HEK293 (cell line): Measurements from ENCODE around the gene DUSP1.
A peak's percentile ranks its signal among the peaks of the same experiment; 100 is the strongest.

Experiments used
- CTCF ChIA-PET: fragments of 350-600 bp; formaldehyde crosslinking; extraction: SDS; loops from one replicate; lab custom pipeline; 2021; ENCODE audit warnings: antibody characterized with exemption; lab: Yijun Ruan, JAX
- POLR2A ChIA-PET: fragments of 300-600 bp; formaldehyde crosslinking; extraction: SDS; loops from one replicate; lab custom pipeline; 2020; ENCODE audit warnings: antibody characterized with exemption, inconsistent platforms; lab: Yijun Ruan, JAX
- H3K27ac ChIP-seq: fragments of 200-500 bp; sonication (Bioruptor generic); 2 replicates; pipeline ENCODE4 v1.5.1; 2014; ENCODE audit warnings: low read depth, low read length, control low read depth, inconsistent platforms; ENCODE audit errors: extremely low read depth
- H3K36me3 ChIP-seq, 2 experiments: fragments of 200-500 bp in 1 of 2; sonication (Bioruptor generic) in 1 of 2; 1 replicate in 1 of 2; 2 replicates in 1 of 2; pipeline ENCODE4 v1.5.1; 2014 to 2017; ENCODE audit warnings: inconsistent platforms in 2 of 2, low read length in 2 of 2; ENCODE audit not compliant: control insufficient read depth in 2 of 2, insufficient read depth in 1 of 2
- H3K4me1 ChIP-seq: fragments of 200-500 bp; sonication (Bioruptor generic); 2 replicates; pipeline ENCODE4 v1.5.1; 2014; ENCODE audit warnings: mild to moderate bottlenecking, low read length, inconsistent platforms; ENCODE audit not compliant: control insufficient read depth, insufficient read depth
- H3K4me3 ChIP-seq: 2 replicates; pipeline ENCODE4 v1.5.1; 2011; ENCODE audit warnings: low read depth, mild to moderate bottlenecking, control low read depth, low read length, moderate library complexity
- H3K9me3 ChIP-seq: fragments of 200-500 bp; sonication (Bioruptor generic); 2 replicates; pipeline ENCODE4 v1.5.1; 2014; ENCODE audit warnings: low read depth, low read length, inconsistent platforms; ENCODE audit not compliant: control insufficient read depth, insufficient read depth
- FEZF1 ChIP-seq: fragments of 450-650 bp; formaldehyde crosslinking; IDR thresholded peaks from 2 replicates; pipeline ENCODE4 v1.5.1; 2016; ENCODE audit warnings: missing biosample characterization, missing genetic modification characterization
- GLIS1 ChIP-seq: fragments of 450-650 bp; formaldehyde crosslinking; IDR thresholded peaks from 2 replicates; pipeline ENCODE4 v1.5.1; 2016; ENCODE audit warnings: missing biosample characterization, missing genetic modification characterization
- KLF1 ChIP-seq: fragments of 450-650 bp; formaldehyde crosslinking; IDR thresholded peaks from 2 replicates; pipeline ENCODE4 v1.5.1; 2016; ENCODE audit warnings: missing biosample characterization, missing genetic modification characterization
- KLF8 ChIP-seq: fragments of 450-650 bp; formaldehyde crosslinking; IDR thresholded peaks from 2 replicates; pipeline ENCODE4 v1.5.1; 2016; ENCODE audit warnings: missing biosample characterization, missing genetic modification characterization
- RBAK ChIP-seq: fragments of 450-650 bp; formaldehyde crosslinking; IDR thresholded peaks from 2 replicates; pipeline ENCODE4 v1.5.1; 2016; ENCODE audit warnings: missing biosample characterization, missing genetic modification characterization
- ZBTB17 ChIP-seq: fragments of 450-650 bp; formaldehyde crosslinking; IDR thresholded peaks from 2 replicates; pipeline ENCODE4 v1.5.1; 2016; ENCODE audit warnings: missing biosample characterization, missing genetic modification characterization
- ZBTB44 ChIP-seq: fragments of 450-650 bp; IDR thresholded peaks from 2 replicates; pipeline ENCODE4 v1.5.1; 2018; ENCODE audit warnings: missing biosample characterization, mild to moderate bottlenecking, missing genetic modification characterization
- ZNF112 ChIP-seq: fragments of 450-650 bp; formaldehyde crosslinking; IDR thresholded peaks from 2 replicates; pipeline ENCODE4 v1.5.0; 2017; ENCODE audit warnings: missing biosample characterization, missing genetic modification characterization
- ZNF148 ChIP-seq: fragments of 450-650 bp; formaldehyde crosslinking; IDR thresholded peaks from 2 replicates; pipeline ENCODE4 v1.5.0; 2017; ENCODE audit warnings: missing biosample characterization, missing genetic modification characterization, borderline replicate concordance
- ZNF202 ChIP-seq: fragments of 450-650 bp; formaldehyde crosslinking; IDR thresholded peaks from 2 replicates; pipeline ENCODE4 v1.5.1; 2016; ENCODE audit warnings: missing biosample characterization, missing genetic modification characterization, borderline replicate concordance
- ZNF223 ChIP-seq: fragments of 450-650 bp; formaldehyde crosslinking; IDR thresholded peaks from 2 replicates; pipeline ENCODE4 v1.5.1; 2016; ENCODE audit warnings: missing biosample characterization, missing genetic modification characterization
- ZNF280D ChIP-seq: fragments of 450-650 bp; formaldehyde crosslinking; IDR thresholded peaks from 2 replicates; pipeline ENCODE4 v1.5.1; 2016; ENCODE audit warnings: missing biosample characterization, missing genetic modification characterization
- ZNF501 ChIP-seq: fragments of 450-650 bp; formaldehyde crosslinking; IDR thresholded peaks from 2 replicates; pipeline ENCODE4 v1.5.1; 2016; ENCODE audit warnings: missing biosample characterization, missing genetic modification characterization
- ZNF530 ChIP-seq: fragments of 450-650 bp; formaldehyde crosslinking; IDR thresholded peaks from 2 replicates; pipeline ENCODE4 v1.5.1; 2016; ENCODE audit warnings: low read depth, missing biosample characterization, missing genetic modification characterization
- ZNF555 ChIP-seq: fragments of 450-650 bp; formaldehyde crosslinking; conservative IDR thresholded peaks from 2 replicates; pipeline ENCODE4 v1.5.1; 2017; ENCODE audit warnings: missing biosample characterization, mild to moderate bottlenecking, missing genetic modification characterization, inconsistent platforms
- ZNF558 ChIP-seq: fragments of 450-650 bp; formaldehyde crosslinking; IDR thresholded peaks from 2 replicates; pipeline ENCODE4 v1.5.1; 2016; ENCODE audit warnings: missing biosample characterization, missing genetic modification characterization
- ZNF596 ChIP-seq: fragments of 450-650 bp; IDR thresholded peaks from 2 replicates; pipeline ENCODE4 v1.5.0; 2018; ENCODE audit warnings: missing biosample characterization, mild to moderate bottlenecking, missing genetic modification characterization, moderate library complexity
- ZNF600 ChIP-seq: fragments of 450-650 bp; formaldehyde crosslinking; IDR thresholded peaks from 2 replicates; pipeline ENCODE4 v1.5.1; 2016; ENCODE audit warnings: missing biosample characterization, missing genetic modification characterization
- ZNF610 ChIP-seq: fragments of 450-650 bp; formaldehyde crosslinking; IDR thresholded peaks from 2 replicates; pipeline ENCODE4 v1.5.1; 2016; ENCODE audit warnings: missing biosample characterization, missing genetic modification characterization, borderline replicate concordance
- ZNF654 ChIP-seq: fragments of 450-650 bp; formaldehyde crosslinking; IDR thresholded peaks from 2 replicates; pipeline ENCODE4 v1.5.1; 2016; ENCODE audit warnings: low read depth, missing biosample characterization, missing genetic modification characterization
- ZNF704 ChIP-seq: fragments of 450-650 bp; formaldehyde crosslinking; IDR thresholded peaks from 2 replicates; pipeline ENCODE4 v1.5.1; 2016; ENCODE audit warnings: missing biosample characterization, missing genetic modification characterization
- TF ChIP-seq, protein P1 (sequence below): fragments of 450-650 bp; formaldehyde crosslinking; IDR thresholded peaks from 2 replicates; pipeline ENCODE4 v1.5.1; 2016; ENCODE audit warnings: missing biosample characterization, missing genetic modification characterization
- TF ChIP-seq, protein P2 (sequence below): fragments of 450-650 bp; formaldehyde crosslinking; IDR thresholded peaks from 2 replicates; pipeline ENCODE4 v1.5.1; 2016; ENCODE audit warnings: missing biosample characterization, missing genetic modification characterization

DUSP1 gene

GRCh38 chr5:172771439-172772111 lies 580 bp upstream of the DUSP1 start:
- Histone ChIP-seq H3K36me3 (peaks cover 0 to 30% of the 10 kb centered on the region in 2 experiments; a peak in 1 of 3 replicates), H3K27ac (peak overlapping the region; percentile 86), H3K4me3 (peak overlapping the region; percentile 41), H3K4me1 (peaks cover 13% of the 10 kb centered on the region; the same call in 1 of the 2 replicates), H3K9me3 (no peaks in the 10 kb centered on the region)
- POLR2A ChIA-PET: interaction anchor here (0.6 to 7.5 kb wide), 49 partner anchors 11 to 557 kb away, joined by 3 to 89 read pairs (median 6); partner anchors contain the start of genes ERGIC1, RPL26L1 and STC2
- CTCF ChIA-PET: interaction anchor here (0.6 to 4.8 kb wide), 26 partner anchors 9 to 169 kb away, joined by 3 to 45 read pairs (median 4); no protein-coding TSS in a partner anchor
- TF ChIP-seq ZNF558 (no peak), ZNF654 (no peak), ZNF530 (tag by site-specific recombination) (no peak), KLF8 (tag by site-specific recombination) (no peak), ZNF148 (no peak), ZNF112 (tag by site-specific recombination) (no peak), FEZF1 (tag by site-specific recombination) (no peak), ZNF280D (tag by site-specific recombination) (no peak), ZNF223 (tag by site-specific recombination) (0 out of 2 replicates have a peak, but pooled peaks have one; percentile 37), KLF1 (tag by site-specific recombination) (no peak), ZBTB44 (tag by site-specific recombination) (no peak), GLIS1 (tag by site-specific recombination) (peak; percentile 81), ZNF596 (tag by site-specific recombination) (peak; percentile 73; the same call in 1 of the 2 replicates), ZNF501 (tag by site-specific recombination) (0 out of 2 replicates have a peak, but pooled peaks have one; percentile 10), ZNF610 (no peak), ZNF600 (no peak), ZNF555 (no peak), ZBTB17 (tag by site-specific recombination) (no peak; the same call in 1 of the 2 replicates), ZNF704 (tag by site-specific recombination) (no peak), RBAK (tag by site-specific recombination) (no peak), ZNF202 (tag by site-specific recombination) (no peak)
- TF ChIP-seq, protein P1, sequence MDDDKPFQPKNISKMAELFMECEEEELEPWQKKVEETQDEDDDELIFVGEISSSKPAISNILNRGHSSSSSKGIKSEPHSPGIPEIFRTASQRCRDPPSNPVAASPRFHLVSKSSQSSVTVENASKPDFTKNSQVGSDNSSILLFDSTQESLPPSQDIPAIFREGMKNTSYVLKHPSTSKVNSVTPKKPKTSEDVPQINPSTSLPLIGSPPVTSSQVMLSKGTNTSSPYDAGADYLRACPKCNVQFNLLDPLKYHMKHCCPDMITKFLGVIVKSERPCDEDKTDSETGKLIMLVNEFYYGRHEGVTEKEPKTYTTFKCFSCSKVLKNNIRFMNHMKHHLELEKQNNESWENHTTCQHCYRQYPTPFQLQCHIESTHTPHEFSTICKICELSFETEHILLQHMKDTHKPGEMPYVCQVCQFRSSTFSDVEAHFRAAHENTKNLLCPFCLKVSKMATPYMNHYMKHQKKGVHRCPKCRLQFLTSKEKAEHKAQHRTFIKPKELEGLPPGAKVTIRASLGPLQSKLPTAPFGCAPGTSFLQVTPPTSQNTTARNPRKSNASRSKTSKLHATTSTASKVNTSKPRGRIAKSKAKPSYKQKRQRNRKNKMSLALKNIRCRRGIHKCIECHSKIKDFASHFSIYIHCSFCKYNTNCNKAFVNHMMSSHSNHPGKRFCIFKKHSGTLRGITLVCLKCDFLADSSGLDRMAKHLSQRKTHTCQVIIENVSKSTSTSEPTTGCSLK (tag by site-specific recombination): no peak
- TF ChIP-seq, protein P2, sequence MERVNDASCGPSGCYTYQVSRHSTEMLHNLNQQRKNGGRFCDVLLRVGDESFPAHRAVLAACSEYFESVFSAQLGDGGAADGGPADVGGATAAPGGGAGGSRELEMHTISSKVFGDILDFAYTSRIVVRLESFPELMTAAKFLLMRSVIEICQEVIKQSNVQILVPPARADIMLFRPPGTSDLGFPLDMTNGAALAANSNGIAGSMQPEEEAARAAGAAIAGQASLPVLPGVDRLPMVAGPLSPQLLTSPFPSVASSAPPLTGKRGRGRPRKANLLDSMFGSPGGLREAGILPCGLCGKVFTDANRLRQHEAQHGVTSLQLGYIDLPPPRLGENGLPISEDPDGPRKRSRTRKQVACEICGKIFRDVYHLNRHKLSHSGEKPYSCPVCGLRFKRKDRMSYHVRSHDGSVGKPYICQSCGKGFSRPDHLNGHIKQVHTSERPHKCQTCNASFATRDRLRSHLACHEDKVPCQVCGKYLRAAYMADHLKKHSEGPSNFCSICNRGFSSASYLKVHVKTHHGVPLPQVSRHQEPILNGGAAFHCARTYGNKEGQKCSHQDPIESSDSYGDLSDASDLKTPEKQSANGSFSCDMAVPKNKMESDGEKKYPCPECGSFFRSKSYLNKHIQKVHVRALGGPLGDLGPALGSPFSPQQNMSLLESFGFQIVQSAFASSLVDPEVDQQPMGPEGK (tag by site-specific recombination): no peak
